Stomach (tissue), 4 donors: Measurements from ENCODE around the gene TRIM16.

Experiments used
- EP300 ChIP-seq: sonication (generic); formaldehyde crosslinking; IDR thresholded peaks from one replicate; pipeline ENCODE4 v1.6.1; 2017; ENCODE audit warnings: antibody characterized with exemption
- POLR2A ChIP-seq, 4 donors: fragments of 450-650 bp; IDR thresholded peaks; one replicate each; pipeline ENCODE4 v1.6.1; 2016; ENCODE audit warnings: antibody characterized with exemption in 4 of 4, control low read depth in 2 of 4, mild to moderate bottlenecking in 1 of 4, moderate library complexity in 1 of 4
- POLR2AphosphoS5 ChIP-seq, 3 donors: sonication (generic); formaldehyde crosslinking; IDR thresholded peaks; one replicate each; pipeline ENCODE4 v1.6.1; 2016; ENCODE audit warnings: antibody characterized with exemption in 3 of 3
- TF ChIP-seq, protein P1 (sequence below), 7 experiments: fragments of 450-650 bp in 4 of 7; fragments of 200-600 bp in 3 of 7; sonication (generic) in 3 of 7; IDR thresholded peaks; one replicate each; pipeline ENCODE4 v1.5.1; 2016 to 2019; ENCODE audit warnings: antibody characterized with exemption in 7 of 7, control low read depth in 2 of 7, mild to moderate bottlenecking in 1 of 7

DNA sequence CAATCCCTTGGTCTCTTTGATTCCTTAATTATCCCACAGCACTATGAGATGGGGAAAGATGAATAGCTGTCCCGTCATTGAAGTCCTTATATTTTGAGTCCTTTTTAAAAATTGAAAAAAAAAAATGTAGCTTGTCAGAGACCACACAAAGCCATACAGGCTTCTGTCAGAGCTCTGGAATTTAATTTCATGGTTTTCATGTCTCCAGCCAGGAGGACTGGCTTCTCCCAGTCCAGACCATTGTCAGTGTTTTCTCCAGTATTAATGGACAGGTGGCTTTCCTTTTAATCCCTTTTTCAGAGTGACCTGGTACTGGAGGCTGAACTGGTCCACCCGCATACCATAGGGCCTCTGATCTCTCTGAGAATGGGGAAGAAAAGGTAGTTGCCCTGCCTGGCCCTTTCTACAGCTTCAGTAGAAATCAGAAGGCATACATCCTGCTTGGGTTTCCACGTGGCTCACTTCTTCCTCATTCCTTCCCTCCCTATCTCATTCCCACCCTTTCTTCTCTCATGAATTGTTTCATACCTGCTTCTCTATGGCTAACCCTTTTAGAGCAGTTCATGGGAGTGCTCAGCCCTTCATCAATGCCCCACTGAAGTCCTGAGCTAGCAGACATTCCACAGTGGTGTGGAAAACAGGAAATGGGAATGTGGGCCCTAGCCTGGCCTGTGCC, 29.1 kb downstream of the TRIM16 start:
- TF ChIP-seq, protein P1, sequence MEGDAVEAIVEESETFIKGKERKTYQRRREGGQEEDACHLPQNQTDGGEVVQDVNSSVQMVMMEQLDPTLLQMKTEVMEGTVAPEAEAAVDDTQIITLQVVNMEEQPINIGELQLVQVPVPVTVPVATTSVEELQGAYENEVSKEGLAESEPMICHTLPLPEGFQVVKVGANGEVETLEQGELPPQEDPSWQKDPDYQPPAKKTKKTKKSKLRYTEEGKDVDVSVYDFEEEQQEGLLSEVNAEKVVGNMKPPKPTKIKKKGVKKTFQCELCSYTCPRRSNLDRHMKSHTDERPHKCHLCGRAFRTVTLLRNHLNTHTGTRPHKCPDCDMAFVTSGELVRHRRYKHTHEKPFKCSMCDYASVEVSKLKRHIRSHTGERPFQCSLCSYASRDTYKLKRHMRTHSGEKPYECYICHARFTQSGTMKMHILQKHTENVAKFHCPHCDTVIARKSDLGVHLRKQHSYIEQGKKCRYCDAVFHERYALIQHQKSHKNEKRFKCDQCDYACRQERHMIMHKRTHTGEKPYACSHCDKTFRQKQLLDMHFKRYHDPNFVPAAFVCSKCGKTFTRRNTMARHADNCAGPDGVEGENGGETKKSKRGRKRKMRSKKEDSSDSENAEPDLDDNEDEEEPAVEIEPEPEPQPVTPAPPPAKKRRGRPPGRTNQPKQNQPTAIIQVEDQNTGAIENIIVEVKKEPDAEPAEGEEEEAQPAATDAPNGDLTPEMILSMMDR (IDR thresholded peaks at IDR 0.05): no peak
- TF ChIP-seq POLR2A (IDR thresholded peaks at IDR 0.05): no peak
- peak in 2 of 3 donors; percentile 52 to 73 for TF ChIP-seq POLR2AphosphoS5 (IDR thresholded peaks at IDR 0.05)
- no peak for TF ChIP-seq EP300
